KBM-7 (cell line): ENCODE measurements around the gene SULT2B1.
"Not testable (repeated sequence)": the region's sequence is repeated elsewhere in the genome, so short reads cannot be mapped to it uniquely, and the experiment has no call there.

Source experiments
- DNase-seq: peaks from one replicate; pipeline ENCODE4 v3.0.0-alpha.2; 2015
- in situ Hi-C: fragments of 300-500 bp; cut with MboI; formaldehyde crosslinking; loops from 2 replicates; pipeline ENCODE4 v1.14.3; 2020; ENCODE audit warnings: low sequenced_read_pairs, low pct_unique_long_range_greater_than_20kb, mixed read lengths

The SULT2B1 gene

DNA sequence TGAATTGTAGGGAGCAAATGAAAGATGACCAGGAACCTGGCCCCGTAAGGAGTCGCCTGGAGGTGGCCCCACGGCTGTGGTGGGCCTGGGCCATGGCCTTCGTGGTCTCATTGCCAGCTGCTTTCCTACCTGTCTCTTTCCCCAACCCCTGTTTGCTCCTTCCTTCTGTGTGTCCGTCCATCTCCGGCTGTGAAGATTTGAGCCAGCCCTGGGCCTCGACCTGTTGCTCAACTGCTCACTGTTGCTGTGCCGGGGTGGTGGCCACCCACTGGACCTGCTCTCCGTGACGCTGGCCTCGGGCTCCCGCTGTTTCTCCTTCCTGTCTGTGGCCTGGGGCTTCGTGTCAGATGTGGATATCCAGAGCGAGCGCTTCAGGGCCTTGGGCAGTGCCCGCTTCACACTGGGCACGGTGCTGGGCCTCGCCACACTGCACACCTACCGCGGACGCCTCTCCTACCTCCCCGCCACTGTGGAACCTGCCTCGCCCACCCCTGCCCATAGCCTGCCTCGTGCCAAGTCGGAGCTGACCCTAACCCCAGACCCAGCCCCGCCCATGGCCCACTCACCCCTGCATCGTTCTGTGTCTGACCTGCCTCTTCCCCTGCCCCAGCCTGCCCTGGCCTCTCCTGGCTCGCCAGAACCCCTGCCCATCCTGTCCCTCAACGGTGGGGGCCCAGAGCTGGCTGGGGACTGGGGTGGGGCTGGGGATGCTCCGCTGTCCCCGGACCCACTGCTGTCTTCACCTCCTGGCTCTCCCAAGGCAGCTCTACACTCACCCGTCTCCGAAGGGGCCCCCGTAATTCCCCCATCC is 76.7 kb downstream of the SULT2B1 start:
- no peak for DNase-seq
- in situ Hi-C loops: no loop called here

DNA sequence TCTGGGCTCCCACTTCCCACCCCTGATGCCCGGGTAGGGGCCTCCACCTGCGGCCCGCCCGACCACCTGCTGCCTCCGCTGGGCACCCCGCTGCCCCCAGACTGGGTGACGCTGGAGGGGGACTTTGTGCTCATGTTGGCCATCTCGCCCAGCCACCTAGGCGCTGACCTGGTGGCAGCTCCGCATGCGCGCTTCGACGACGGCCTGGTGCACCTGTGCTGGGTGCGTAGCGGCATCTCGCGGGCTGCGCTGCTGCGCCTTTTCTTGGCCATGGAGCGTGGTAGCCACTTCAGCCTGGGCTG is 77.3 kb downstream of the SULT2B1 start:
- in situ Hi-C loops: no loop called here
- DNase-seq: no peak

DNA sequence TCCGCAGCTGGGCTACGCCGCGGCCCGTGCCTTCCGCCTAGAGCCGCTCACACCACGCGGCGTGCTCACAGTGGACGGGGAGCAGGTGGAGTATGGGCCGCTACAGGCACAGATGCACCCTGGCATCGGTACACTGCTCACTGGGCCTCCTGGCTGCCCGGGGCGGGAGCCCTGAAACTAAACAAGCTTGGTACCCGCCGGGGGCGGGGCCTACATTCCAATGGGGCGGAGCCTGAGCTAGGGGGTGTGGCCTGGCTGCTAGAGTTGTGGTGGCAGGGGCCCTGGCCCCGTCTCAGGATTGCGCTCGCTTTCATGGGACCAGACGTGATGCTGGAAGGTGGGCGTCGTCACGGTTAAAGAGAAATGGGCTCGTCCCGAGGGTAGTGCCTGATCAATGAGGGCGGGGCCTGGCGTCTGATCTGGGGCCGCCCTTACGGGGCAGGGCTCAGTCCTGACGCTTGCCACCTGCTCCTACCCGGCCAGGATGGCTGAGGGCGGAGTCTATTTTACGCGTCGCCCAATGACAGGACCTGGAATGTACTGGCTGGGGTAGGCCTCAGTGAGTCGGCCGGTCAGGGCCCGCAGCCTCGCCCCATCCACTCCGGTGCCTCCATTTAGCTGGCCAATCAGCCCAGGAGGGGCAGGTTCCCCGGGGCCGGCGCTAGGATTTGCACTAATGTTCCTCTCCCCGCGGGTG is 77.8 kb downstream of the SULT2B1 start:
- in situ Hi-C loops: no loop called here
- no peak for DNase-seq

DNA sequence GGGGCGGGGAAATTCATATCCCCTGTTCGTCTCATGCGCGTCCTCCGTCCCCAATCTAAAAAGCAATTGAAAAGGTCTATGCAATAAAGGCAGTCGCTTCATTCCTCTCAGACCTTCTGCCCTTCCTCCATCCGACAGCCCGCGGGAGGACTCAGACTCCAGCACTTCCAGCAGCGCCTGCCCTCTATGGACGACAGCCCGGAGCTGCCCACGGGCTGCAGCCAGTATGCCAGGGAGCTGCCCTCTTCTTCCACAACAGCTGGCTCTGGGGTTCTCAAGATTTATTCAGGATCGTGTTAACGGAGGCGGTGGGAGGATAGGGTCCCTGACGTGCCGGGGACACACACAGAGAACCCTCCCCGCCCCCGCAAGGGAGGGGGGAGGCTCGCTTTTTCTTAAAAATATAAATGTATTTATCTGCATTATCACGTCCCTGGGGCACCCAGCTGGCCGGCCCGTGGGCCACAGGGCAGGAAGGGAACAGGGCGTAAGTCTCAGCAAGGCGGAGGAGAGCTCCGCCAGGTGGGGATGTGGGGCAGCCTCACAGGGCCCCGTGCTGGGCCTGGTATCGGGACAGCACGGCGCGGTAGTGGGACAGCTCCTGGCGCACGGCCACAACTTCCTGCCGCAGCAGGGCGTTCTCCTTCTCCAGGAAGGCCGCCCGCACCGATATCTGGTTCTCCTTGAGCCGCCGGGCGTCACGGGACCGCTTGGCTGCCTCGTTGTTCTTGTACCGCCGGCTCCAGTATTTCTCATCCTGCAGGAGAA is 78.5 kb downstream of the SULT2B1 start:
- DNase-seq: no peak
- in situ Hi-C loops: no loop called here

DNA sequence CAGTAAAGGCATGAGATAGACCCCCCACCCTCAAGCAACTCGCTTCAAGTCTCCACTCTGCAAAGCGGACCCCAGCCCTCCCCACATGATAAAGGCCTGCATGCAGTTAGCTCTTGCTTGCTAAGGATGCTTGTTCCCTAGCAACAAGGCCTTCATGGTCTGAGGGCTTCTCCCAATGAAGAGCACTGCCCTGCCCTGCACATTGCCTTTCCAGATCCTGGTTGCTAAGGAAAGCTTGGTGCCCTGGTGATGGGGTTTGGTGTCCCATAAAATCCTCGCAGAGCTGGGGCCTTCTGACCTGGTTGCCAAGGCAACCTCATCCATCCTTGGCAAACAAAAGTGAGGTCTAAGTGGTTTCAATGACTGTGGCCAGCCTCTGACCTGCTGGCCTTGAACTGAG is 79.3 kb downstream of the SULT2B1 start:
- in situ Hi-C loops: no loop called here
- no peak for DNase-seq

DNA sequence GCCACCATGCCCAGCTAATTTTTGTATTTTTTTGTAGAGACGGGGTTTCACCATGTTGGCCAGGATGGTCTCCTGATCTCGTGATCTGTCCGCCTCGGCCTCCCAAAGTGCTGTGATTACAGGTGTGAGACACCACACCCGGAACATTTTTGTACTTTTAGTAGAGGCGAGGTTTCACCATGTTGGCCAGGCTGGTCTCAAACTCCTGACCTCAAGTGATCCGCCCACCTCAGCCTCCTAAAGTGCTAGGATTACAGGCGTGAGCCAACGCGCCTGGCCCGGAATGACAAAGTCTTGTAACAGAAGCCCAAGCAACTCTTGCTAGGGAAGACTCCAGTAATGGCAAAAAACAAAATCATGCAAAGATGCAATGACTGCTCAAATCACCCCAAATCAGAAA is 80.3 kb downstream of the SULT2B1 start:
- in situ Hi-C loops, DNase-seq: not testable (repeated sequence)

DNA sequence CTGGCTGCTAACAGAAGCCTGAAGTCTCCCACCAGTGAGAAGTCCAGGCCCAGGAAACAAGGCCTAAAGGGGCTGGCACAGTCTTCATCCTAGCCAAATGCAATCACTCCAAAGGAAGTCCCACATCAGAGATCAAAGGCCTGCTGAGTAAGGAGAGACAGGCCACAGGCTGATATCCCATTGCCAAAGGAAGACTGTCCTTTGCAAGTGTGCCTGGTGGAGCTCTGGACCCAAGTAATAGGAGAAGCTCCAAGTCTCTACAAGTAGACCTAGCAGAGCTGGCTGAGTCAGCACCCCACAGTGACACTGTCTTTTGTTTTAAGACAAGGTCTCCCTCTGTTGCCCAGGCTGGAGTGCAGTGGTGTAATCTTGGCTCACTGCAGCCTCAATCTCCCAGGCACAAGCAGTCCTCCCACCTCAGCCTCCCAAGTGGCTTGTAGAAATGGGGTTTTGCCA is 80.7 kb downstream of the SULT2B1 start:
- in situ Hi-C loops: no loop called here
- no peak for DNase-seq

DNA sequence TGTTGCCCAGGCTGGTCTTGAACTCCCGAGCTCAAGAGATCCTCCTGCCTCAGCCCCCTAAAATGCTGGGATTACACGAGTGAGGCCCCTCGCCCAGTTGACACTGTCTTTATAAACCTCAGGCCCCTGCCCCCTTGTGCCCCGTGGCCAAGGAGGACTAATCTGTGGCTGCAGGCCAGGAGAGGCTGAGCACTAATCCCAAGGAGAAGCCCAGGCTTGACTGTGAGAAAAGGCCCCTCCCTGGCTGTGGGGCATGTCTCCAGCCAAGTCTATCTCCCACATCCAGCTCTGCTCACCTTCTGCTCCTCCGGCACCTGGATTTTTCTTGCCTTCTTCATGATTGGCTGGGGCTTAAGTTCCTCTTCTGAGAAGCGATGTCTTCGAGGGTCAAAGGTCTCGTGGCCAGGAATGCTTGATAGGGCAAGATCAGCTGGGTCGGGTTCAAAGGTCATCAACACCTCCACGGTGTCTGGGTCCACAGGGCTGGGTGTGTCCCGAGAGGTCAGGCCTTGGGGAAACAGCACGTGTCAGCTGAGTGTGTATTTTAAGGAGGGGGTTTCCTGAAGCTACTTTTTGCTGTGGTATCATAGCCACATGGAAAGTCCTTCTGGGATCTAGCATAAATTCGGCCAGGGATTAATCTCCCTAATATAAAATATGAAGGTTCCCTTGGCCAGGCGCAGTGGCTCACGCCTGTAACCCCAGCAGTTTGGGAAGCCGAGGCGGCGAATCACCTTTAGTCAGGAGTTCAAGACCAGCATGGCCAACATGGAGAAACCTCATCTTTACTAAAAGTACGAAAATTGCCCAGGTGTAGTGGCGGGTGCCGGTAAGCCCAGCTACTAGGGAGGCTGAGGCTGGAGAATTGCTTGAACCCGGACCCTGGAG is 81.4 kb downstream of the SULT2B1 start:
- in situ Hi-C loops: no loop called here
- DNase-seq: no peak

DNA sequence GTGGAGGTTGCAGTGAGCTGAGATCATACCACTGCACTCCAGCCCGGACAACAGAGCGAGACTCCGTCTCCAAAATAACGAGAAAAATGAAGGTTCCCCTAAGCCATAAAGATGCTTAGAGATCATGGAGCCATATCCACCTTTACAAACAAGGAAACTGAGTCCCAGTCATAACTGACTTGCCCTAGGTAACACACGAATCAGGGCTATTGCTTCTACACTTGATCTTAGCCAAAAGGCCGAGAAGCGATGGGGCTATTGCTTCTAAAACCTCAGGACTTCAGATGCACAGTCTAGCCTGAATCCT is 82.0 kb downstream of the SULT2B1 start:
- in situ Hi-C loops: no loop called here

DNA sequence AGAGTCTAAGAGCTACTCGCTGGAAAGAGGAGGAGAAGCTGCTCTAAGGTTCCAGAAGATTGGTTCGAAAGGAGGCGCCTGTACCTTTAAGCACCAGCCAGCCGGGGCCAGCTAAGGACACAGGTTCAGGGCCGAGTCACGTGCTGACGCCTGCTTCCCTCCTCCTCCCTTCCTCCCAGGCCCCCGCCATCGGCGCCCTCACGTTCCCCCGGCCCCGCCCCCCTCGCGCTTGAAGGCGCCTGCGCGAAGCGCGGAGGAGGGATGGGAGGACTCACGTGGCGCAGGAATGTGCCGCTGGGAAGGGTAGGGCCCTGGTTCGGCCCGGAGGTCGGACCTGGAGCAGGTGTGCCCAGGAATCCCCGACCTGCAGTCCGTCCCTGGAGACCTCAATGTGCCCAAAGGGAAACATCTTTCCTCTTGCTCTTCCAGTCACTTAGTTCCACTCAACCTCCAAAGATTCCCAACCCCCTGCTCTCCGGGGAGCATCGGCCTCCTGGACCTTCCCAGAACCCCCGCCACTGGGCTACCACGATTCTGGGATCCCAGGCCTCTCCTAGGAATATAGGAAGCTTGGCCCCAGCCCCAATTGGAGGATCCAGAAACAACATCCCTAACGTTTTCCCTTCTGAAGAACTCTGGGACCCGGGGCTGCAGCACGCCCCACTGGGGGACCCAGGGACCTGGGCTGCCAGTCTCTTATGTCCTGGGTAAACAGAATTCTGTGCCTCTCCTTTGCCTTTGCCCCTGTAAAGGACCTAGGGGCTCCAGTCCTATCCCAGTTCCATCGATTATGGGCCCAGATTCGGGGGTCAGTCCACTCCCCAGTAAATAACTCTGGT is 82.7 kb downstream of the SULT2B1 start:
- DNase-seq: peak; percentile 97
- in situ Hi-C loops: no loop called here

More for the DNA sequence above, 82.0 kb downstream of the SULT2B1 start:
- no peak for DNase-seq

DNA sequence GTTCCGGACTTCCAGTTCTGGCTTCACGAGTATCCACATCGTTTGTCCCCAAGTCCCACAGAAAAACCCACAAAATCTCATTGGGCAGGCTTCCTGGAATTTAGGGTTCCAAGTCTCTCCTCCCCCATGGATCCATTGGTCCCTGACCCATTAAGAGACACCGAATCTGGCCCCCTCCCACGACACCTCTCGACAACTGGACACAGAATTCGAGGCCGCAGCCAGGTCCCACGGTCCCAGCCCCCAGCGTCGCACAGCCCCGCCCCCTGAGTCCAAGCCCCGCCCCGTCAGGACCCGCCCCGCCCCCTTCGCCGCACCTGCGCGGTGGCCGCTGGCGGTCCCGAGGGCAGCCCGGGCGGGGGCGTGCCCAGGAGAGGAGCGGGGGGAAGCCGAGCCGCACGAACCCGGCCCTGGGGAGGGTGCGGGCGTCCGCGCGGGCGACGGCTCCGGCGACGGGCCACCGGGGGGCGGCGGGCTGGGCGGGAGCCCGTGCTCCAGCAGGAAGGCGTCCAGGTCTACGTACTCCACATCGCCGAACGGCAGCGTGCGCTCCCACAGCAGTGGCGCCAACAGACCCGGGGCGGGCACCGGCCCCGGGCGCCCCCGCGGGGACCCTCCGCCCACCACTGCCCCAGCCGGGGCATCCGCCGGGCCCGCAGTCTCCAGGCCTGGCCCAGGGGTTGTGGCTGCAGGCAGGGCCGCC is 83.4 kb downstream of the SULT2B1 start:
- peak; percentile 66 for DNase-seq
- in situ Hi-C loops: no loop called here

DNA sequence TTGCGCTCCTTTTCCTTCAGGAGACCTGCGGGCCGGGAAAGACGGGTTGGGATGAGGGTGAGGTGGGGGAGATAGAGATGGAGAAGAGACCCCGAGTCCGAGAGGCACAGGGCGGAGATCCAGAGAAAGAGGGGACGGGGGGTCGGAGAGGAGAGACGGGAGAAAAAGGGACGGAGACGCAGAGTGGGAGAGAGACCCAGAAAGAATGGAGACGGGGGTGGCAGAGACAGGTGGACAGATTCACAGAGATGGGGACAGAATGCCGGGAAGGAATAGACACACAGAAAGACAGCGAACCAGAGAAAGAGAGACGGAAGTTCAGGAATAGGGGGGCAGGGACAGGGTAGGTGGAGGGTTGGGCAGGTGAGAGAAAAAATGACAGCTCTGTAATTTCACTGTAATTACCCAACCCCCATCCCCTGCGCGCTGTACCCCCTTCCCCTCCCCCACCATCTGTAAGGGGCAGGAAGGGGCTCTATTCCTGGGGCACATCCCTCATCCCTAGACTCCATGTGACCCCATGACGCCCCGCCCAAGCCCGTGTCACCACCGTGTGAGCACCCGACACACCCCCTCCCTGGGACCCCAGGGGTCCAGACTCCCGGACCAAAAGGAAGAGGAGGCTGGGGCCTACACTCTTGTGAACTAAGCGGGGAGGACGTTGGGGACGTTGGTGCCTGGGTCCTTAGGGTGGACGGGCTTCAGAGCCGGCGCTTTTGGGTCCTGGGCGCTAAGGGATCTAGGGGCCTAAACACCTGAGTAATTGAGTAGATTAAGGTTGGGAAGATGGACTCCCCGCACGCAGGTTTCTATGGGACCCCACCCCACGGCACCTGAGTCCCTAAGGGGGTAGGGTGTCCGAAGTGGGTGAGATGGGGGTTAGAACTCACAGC is 84.2 kb downstream of the SULT2B1 start:
- in situ Hi-C loops: no loop called here
- DNase-seq: peak; percentile 21

DNA sequence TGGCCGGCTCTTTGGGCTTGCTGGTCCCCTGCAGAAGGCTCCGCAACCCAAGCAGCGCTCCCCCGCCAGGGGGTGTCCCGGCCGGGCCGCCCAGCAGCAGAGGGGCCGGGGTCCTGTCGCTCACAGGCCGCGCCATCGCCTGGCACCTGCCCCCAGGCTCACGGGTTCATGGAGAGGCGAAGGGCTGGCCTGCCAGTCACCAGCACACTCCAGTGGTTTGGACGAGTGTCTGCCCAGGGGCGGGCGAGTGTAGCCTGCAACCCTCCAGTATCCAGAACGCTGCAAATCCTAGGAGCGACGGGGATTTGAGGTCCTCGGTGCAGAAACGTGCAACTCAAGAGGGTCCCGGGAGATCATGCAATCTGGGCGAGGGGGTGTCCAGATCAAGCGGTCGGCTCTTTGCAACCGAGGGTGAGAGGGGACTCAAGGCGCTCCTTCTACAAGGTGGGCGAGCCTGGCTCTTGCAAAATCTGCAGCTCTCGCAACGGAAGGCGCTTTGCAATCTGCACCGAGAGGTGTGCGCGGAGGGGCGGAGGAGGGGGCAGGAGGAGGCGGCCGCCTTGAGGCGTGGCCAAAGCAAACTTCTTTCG is 85.0 kb downstream of the SULT2B1 start, which contains the start of gene DBP:
TSS of gene DBP (minus strand) at position 521 of the 590 bp plus-strand sequence. CDS start at position 136, 385 bp downstream.
- in situ Hi-C loops: no loop called here
- no peak for DNase-seq

DNA sequence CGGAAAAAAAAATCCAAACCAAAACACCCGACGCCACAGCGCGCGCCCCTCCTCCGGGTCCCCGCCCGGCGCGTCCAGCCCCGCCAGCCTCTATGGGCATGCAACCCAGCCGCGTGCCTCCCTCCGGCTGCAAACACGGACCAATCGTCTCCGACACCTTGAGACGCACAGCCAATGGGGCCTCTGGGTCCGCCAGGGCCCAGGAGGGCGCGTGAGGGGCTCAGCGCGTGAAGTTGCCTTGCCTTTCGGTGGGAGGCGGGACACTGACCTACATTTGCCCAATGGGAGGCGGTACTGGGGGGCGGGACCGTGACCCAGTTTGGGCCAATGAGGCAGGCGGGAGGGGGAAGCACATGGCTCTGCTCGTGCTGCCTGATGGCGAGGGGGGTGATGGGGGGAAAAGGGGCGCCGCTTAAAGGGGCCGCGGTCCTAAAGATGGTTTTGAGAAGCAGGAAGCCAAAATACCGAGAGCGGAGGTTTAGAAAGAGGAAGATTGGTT is 85.5 kb downstream of the SULT2B1 start:
- in situ Hi-C loops: no loop called here
- peak; percentile 99 for DNase-seq

DNA sequence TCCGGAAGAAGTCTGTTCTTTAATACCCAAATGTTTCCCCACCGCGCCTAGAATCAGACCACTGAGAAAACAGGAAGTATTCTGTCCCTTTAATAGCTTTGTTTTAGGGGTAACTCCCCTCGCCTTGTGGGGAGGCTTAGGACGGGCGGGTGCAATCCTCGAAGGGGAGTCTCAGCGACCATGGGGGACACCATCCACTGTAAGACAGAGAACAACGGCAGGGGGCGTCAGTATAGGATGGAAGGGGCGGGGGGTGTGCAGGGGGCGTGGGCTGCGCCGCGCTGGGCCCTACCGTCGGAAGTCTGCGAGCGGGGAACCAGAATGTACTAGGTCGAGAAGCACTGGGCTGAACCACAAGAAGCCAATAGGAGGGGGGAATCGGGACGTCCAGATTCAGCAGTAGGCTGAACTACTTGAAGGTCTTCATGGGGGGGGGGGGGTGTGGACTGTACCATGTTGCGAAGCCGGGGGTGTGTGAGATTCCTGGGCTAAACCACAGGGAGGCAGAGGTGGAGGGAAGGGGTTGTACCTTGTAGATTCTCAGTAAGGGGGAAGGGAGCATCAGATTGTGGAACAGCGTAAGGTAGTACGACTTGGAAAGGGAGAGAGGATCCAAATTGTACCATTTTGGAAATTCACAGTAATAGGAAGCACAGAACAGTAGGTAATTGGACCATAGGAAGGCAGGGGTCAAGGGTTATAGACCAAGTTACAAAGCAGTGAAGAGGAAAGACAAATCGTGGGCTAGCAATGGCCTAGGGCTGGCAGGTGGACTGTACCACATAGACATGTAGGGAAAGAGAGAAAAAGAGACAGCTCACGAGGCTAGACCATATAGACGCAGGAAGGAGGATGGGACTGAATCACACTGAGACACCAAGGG is 86.2 kb downstream of the SULT2B1 start:
- in situ Hi-C loops: no loop called here
- DNase-seq: peak; percentile 89
